ENCODE measurements around the gene NCKAP5L. TPM values are rescaled to one million over a fixed set of nuclear protein-coding genes. Genes with fewer than 3 reads are reported as not detected.

NCKAP5L gene, protein sequence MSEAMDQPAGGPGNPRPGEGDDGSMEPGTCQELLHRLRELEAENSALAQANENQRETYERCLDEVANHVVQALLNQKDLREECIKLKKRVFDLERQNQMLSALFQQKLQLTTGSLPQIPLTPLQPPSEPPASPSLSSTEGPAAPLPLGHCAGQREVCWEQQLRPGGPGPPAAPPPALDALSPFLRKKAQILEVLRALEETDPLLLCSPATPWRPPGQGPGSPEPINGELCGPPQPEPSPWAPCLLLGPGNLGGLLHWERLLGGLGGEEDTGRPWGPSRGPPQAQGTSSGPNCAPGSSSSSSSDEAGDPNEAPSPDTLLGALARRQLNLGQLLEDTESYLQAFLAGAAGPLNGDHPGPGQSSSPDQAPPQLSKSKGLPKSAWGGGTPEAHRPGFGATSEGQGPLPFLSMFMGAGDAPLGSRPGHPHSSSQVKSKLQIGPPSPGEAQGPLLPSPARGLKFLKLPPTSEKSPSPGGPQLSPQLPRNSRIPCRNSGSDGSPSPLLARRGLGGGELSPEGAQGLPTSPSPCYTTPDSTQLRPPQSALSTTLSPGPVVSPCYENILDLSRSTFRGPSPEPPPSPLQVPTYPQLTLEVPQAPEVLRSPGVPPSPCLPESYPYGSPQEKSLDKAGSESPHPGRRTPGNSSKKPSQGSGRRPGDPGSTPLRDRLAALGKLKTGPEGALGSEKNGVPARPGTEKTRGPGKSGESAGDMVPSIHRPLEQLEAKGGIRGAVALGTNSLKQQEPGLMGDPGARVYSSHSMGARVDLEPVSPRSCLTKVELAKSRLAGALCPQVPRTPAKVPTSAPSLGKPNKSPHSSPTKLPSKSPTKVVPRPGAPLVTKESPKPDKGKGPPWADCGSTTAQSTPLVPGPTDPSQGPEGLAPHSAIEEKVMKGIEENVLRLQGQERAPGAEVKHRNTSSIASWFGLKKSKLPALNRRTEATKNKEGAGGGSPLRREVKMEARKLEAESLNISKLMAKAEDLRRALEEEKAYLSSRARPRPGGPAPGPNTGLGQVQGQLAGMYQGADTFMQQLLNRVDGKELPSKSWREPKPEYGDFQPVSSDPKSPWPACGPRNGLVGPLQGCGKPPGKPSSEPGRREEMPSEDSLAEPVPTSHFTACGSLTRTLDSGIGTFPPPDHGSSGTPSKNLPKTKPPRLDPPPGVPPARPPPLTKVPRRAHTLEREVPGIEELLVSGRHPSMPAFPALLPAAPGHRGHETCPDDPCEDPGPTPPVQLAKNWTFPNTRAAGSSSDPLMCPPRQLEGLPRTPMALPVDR (N-terminal part only)
- total RNA-seq (2022; extraction: Qiagen RNA extraction): 8.2 to 10.1 TPM (median 9.5 TPM) in 5 replicates

GRCh38 chr12:49828133-49829091 lies at the start of gene NCKAP5L:
TSS of gene NCKAP5L (minus strand) at chr12:49828413. CDS start at chr12:49804044, 24,369 bp downstream.

GRCh38 chr12:49842519-49843352 lies 14.5 kb upstream of the NCKAP5L start, which contains the start of gene BCDIN3D:
TSS of gene BCDIN3D (minus strand) at chr12:49843106. CDS start at chr12:49843087, 19 bp downstream.

Other genes with a start within 250 kb of the NCKAP5L start
- 0.08 to 0.24 TPM (median 0.11 TPM) in 5 replicates for gene FAM186B, start 222.8 kb downstream of the NCKAP5L start, total RNA-seq (2022; extraction: Qiagen RNA extraction)
- 5.5 to 7.5 TPM (median 6.4 TPM) in 5 replicates for gene PRPF40B, start 204.9 kb downstream of the NCKAP5L start, total RNA-seq (2022; extraction: Qiagen RNA extraction)
- gene FMNL3, start 121.0 kb downstream of the NCKAP5L start, total RNA-seq (2022; extraction: Qiagen RNA extraction): 1.3 to 2.4 TPM (median 1.9 TPM) in 5 replicates
- 440 to 491 TPM (median 480 TPM) in 5 replicates for gene TMBIM6, start 86.9 kb downstream of the NCKAP5L start, total RNA-seq (2022; extraction: Qiagen RNA extraction)
- gene BCDIN3D, start 14.7 kb upstream of the NCKAP5L start, total RNA-seq (2022; extraction: Qiagen RNA extraction): 4.1 to 4.5 TPM (median 4.1 TPM) in 5 replicates
- gene FAIM2, start 75.5 kb upstream of the NCKAP5L start, total RNA-seq (2022; extraction: Qiagen RNA extraction): 0.01 to 0.13 TPM (median 0.03 TPM) in 3 of 5 replicates, not detected in the others
- gene AQP2, start 122.3 kb upstream of the NCKAP5L start, total RNA-seq (2022; extraction: Qiagen RNA extraction): not detected in 5 replicates
- not detected in 5 replicates for gene AQP5, start 133.5 kb upstream of the NCKAP5L start, total RNA-seq (2022; extraction: Qiagen RNA extraction)
- gene AQP6, start 144.5 kb upstream of the NCKAP5L start, total RNA-seq (2022; extraction: Qiagen RNA extraction): not detected in 5 replicates
- gene RACGAP1, start 197.1 kb upstream of the NCKAP5L start, total RNA-seq (2022; extraction: Qiagen RNA extraction): 70.1 to 96.3 TPM (median 77.2 TPM) in 5 replicates
- gene ASIC1, start 229.2 kb upstream of the NCKAP5L start, total RNA-seq (2022; extraction: Qiagen RNA extraction): 4.3 to 6.1 TPM (median 5.0 TPM) in 5 replicates